HepG2 (cell line): Measurements from ENCODE around the gene COL18A1. TPM values are rescaled to one million over a fixed set of nuclear protein-coding genes. Genes with fewer than 3 reads are reported as not detected.

Experiments
- BRCA1 ChIP-seq: sonication (generic); formaldehyde crosslinking; IDR thresholded peaks from 2 replicates; pipeline ENCODE4 v1.4.0; 2020; ENCODE audit warnings: missing genetic modification reagents
- ELF1 ChIP-seq: sonication (generic); formaldehyde crosslinking; IDR thresholded peaks from 2 replicates; pipeline ENCODE4 v1.4.0; 2020; ENCODE audit warnings: missing genetic modification reagents
- KLF16 ChIP-seq, 2 experiments: sonication (generic) in 1 of 2; formaldehyde crosslinking in 1 of 2; IDR thresholded peaks; 2 replicates each; pipeline versions ENCODE4 v1.6.1 to v1.8.0; 2016 to 2023; ENCODE audit warnings: missing genetic modification reagents in 2 of 2, missing compliant biosample characterization in 1 of 2
- MAFG ChIP-seq: sonication (generic); formaldehyde crosslinking; IDR thresholded peaks from 2 replicates; pipeline ENCODE4 v1.5.1; 2020; ENCODE audit warnings: mild to moderate bottlenecking, missing genetic modification reagents
- NBN ChIP-seq: fragments of 450-650 bp; conservative IDR thresholded peaks from 2 replicates; pipeline ENCODE4 v1.6.1; 2017
- TARDBP ChIP-seq: sonication (generic); formaldehyde crosslinking; IDR thresholded peaks from 2 replicates; pipeline ENCODE4 v1.8.0; 2022; ENCODE audit warnings: mild to moderate bottlenecking, missing genetic modification reagents
- TEAD2 ChIP-seq: sonication (generic); formaldehyde crosslinking; IDR thresholded peaks from 2 replicates; pipeline ENCODE4 v1.9.0; 2021; ENCODE audit warnings: missing genetic modification reagents
- ZBTB38 ChIP-seq: sonication (generic); formaldehyde crosslinking; IDR thresholded peaks from 2 replicates; pipeline ENCODE4 v1.5.1; 2020; ENCODE audit warnings: mild to moderate bottlenecking, missing genetic modification reagents
- ZFP41 ChIP-seq: sonication (generic); formaldehyde crosslinking; IDR thresholded peaks from 2 replicates; pipeline ENCODE4 v1.4.0; 2020; ENCODE audit warnings: mild to moderate bottlenecking, missing genetic modification reagents, borderline replicate concordance
- ZMYM3 ChIP-seq: sonication (generic); formaldehyde crosslinking; IDR thresholded peaks from 2 replicates; pipeline ENCODE4 v1.5.1; 2020; ENCODE audit warnings: mild to moderate bottlenecking, missing genetic modification reagents
- ZNF350 ChIP-seq: sonication (generic); formaldehyde crosslinking; IDR thresholded peaks from 2 replicates; pipeline ENCODE4 v1.4.0; 2020; ENCODE audit warnings: mild to moderate bottlenecking, low read depth, missing genetic modification reagents, borderline replicate concordance
- ZNF7 ChIP-seq: IDR thresholded peaks from 2 replicates; pipeline ENCODE4 v1.6.1; 2016; ENCODE audit warnings: missing biosample characterization, missing genetic modification reagents
- polyA plus RNA-seq, 8 experiments: library from polyadenylated mRNA; depleted of rRNA in 3 of 8; stranded (reverse) in 7 of 8; unstranded in 1 of 8; fragments of >200 nt; fragmentation: Illumina TruSeq in 4 of 8; extraction: Trizol in 4 of 8; gene quantifications; 2 replicates each; pipeline versions ENCODE4 v1.2.1 to v1.2.3, GENCODE V29; 2011 to 2016; ENCODE audit warnings: low read depth in 4 of 8, missing spikeins in 1 of 8, mixed read lengths in 1 of 8; ENCODE audit not compliant: insufficient read depth in 1 of 8
- total RNA-seq, 5 experiments: library from RNA; depleted of rRNA; stranded (reverse); fragments of >200 nt; fragmentation: Illumina TruSeq; extraction: Trizol; gene quantifications; 2 replicates each; pipeline ENCODE4 v1.2.3, GENCODE V29; 2016; ENCODE audit warnings: low read depth in 1 of 5
- TF ChIP-seq, protein P1 (sequence below): sonication (generic); formaldehyde crosslinking; IDR thresholded peaks from 2 replicates; pipeline ENCODE4 v1.5.1; 2020; ENCODE audit warnings: mild to moderate bottlenecking, moderate library complexity, missing genetic modification reagents
- TF ChIP-seq, protein P2 (sequence below): sonication (generic); formaldehyde crosslinking; IDR thresholded peaks from 2 replicates; pipeline ENCODE4 v1.4.0; 2020; ENCODE audit warnings: mild to moderate bottlenecking, missing genetic modification reagents
- TF ChIP-seq, protein P3 (sequence below): IDR thresholded peaks from 2 replicates; pipeline ENCODE4 v1.6.1; 2012; ENCODE audit warnings: low read length, improper control_type of control experiment

COL18A1 gene
- total and polyA plus RNA-seq, 2 of the 13 experiments (the other 11 are each of a cell fraction or from before 2014, with no cell fraction given) = 79.0 to 102 TPM

- TF ChIP-seq, protein P1, sequence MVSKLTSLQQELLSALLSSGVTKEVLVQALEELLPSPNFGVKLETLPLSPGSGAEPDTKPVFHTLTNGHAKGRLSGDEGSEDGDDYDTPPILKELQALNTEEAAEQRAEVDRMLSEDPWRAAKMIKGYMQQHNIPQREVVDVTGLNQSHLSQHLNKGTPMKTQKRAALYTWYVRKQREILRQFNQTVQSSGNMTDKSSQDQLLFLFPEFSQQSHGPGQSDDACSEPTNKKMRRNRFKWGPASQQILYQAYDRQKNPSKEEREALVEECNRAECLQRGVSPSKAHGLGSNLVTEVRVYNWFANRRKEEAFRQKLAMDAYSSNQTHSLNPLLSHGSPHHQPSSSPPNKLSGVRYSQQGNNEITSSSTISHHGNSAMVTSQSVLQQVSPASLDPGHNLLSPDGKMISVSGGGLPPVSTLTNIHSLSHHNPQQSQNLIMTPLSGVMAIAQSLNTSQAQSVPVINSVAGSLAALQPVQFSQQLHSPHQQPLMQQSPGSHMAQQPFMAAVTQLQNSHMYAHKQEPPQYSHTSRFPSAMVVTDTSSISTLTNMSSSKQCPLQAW = peak; percentile 5; the same call in 1 of the 2 replicates
- TF ChIP-seq ZMYM3 = no peak
- no peak for TF ChIP-seq ZBTB38
- TF ChIP-seq MAFG (CRISPR knock-in tag) = peak; percentile 51; the same call in 1 of the 2 replicates
- TF ChIP-seq TARDBP (CRISPR knock-in tag) = no peak
- TF ChIP-seq ZNF350 (CRISPR knock-in tag) = no peak
- TF ChIP-seq ZFP41 (CRISPR knock-in tag) = no peak
- no peak for TF ChIP-seq TEAD2 (CRISPR knock-in tag)
- TF ChIP-seq KLF16 (CRISPR knock-in tag; IDR thresholded peaks at IDR 0.05) = no peak
- TF ChIP-seq, protein P2, sequence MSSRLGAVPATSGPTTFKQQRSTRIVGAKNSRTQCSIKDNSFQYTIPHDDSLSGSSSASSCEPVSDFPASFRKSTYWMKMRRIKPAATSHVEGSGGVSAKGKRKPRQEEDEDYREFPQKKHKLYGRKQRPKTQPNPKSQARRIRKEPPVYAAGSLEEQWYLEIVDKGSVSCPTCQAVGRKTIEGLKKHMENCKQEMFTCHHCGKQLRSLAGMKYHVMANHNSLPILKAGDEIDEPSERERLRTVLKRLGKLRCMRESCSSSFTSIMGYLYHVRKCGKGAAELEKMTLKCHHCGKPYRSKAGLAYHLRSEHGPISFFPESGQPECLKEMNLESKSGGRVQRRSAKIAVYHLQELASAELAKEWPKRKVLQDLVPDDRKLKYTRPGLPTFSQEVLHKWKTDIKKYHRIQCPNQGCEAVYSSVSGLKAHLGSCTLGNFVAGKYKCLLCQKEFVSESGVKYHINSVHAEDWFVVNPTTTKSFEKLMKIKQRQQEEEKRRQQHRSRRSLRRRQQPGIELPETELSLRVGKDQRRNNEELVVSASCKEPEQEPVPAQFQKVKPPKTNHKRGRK = no peak
- no peak for TF ChIP-seq NBN
- TF ChIP-seq ZNF7 (CRISPR knock-in tag) = no peak
- no peak for TF ChIP-seq ELF1 (CRISPR knock-in tag)
- TF ChIP-seq, protein P3, sequence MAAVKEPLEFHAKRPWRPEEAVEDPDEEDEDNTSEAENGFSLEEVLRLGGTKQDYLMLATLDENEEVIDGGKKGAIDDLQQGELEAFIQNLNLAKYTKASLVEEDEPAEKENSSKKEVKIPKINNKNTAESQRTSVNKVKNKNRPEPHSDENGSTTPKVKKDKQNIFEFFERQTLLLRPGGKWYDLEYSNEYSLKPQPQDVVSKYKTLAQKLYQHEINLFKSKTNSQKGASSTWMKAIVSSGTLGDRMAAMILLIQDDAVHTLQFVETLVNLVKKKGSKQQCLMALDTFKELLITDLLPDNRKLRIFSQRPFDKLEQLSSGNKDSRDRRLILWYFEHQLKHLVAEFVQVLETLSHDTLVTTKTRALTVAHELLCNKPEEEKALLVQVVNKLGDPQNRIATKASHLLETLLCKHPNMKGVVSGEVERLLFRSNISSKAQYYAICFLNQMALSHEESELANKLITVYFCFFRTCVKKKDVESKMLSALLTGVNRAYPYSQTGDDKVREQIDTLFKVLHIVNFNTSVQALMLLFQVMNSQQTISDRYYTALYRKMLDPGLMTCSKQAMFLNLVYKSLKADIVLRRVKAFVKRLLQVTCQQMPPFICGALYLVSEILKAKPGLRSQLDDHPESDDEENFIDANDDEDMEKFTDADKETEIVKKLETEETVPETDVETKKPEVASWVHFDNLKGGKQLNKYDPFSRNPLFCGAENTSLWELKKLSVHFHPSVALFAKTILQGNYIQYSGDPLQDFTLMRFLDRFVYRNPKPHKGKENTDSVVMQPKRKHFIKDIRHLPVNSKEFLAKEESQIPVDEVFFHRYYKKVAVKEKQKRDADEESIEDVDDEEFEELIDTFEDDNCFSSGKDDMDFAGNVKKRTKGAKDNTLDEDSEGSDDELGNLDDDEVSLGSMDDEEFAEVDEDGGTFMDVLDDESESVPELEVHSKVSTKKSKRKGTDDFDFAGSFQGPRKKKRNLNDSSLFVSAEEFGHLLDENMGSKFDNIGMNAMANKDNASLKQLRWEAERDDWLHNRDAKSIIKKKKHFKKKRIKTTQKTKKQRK = no peak
- TF ChIP-seq BRCA1 (CRISPR knock-in tag) = no peak
These were observed 138.4 kb downstream of the COL18A1 start (continued) for GRCh38 chr21:45543371-45543709.
